NCI-H1436 (cell line): ENCODE measurements around the gene CREM.
A peak's percentile ranks its signal among the peaks of the same experiment; 100 is the strongest.
"Not testable (repeated sequence)": the region's sequence is repeated elsewhere in the genome, so short reads cannot be mapped to it uniquely, and the experiment has no call there.

ENCODE experiments used
- DNase-seq: peaks from one replicate; lab custom pipeline; 2025; lab: John Stamatoyannopoulos, UW

Gene CREM

DNA sequence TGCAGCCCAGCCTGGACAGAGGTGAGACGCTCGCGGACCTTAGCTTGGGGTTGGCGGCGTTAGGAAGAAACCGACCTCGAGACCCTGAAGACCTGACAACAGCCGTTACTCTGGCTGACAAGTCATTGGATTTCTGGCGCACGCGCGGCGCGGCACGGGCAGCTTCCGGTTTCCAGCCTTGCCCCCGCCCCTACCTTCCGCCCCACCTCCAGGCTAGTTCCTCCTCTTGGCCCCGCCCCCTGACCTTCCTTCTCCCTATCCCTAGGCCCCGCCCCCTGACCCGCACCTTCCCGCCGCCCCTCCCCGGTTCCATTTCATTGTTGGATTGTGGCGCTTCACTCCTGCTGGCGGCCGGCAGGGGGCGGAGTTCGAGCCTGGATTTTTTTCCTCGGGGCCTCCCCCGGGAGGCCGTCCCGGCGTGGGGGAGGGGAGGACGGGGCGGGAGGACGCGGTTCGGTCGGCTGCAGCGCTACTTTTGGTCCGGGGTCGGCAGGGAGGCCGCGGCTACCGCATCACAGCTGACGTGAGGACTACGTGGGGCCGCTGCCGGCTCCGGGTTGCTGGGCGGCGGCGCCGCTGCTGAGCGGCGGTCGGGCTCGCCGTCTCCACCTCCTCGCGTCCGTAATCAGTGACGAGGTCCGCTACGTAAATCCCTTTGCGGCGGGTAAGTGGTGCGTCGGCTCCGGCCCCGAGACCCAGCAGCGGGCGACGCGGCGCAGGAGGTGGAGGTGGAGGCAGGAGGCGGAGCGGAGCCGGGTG is at the start of gene CREM:
Gene CREM, plus strand, starts transcription at position 317 of the 759 bp plus-strand sequence. CDS start 10,990 bp downstream, outside the sequence.
- peak; percentile 99 for DNase-seq

GRCh38 chr10:35079265-35079664 is 47.4 kb upstream of the CREM start:
- no peak for DNase-seq

DNA sequence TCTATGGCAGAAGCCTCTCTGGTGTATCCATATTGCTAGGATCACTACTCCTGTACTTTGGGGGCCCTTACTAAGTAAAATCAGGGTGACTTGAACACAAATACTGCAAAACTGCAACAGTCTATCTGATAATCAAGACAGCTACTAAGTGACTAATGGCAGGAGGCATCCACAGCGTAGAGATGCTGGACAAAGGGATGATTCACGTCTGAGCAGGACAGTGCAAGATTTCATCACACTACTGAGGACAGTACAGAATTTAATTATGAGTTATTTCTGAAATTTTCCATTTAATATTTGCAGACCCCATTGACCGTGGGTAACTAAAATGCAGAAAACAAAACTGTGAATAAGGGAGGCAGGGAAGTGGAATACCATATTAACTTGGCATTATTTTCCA is 46.9 kb upstream of the CREM start:
- DNase-seq = no peak

- DNase-seq = not testable (repeated sequence)
Observed at GRCh38 chr10:35080261-35080660, 46.4 kb upstream of the CREM start.

- DNase-seq = no peak
Observed at GRCh38 chr10:35083242-35083641, 43.4 kb upstream of the CREM start.

- no peak for DNase-seq
Observed at GRCh38 chr10:35089611-35090161, 37.0 kb upstream of the CREM start.

DNA sequence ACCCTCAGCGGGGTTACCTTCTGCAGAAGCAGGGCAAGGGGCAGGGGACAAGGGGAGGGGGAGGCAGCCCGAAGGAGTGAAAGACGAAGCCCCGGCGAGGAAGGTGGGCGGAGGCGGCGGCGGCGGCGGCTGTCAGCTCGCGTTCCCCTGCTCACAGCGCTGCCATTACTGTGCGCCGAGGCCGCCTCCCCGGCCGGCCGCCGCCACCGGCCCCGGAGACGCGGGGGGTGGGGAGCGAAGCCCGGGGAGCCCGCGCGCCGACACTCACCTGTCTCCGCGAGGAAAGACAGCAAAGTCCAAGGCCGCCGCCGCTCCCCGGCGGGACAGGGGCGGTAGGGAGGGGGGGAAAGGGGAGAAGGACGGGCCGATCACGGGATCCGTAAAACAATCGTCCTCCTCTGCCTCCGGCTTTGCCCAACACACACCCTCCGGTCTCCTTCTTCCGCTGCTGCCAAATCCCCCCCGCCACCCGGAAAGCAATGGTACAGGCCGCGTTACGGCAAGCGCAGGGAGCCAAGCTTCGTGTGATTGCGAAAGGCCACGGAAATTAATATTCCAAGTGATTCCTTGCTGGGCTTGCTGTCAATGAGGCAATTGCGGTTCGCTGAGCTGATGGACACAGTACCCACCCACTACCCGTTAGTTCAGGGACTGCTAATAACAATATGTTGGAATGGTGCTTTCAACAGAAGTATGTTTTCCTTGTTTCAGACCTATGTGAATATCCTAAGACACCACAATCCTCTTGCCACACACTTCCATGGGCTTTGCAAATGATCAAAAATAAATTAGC is 36.3 kb upstream of the CREM start, which contains the start of gene CUL2:
Gene CUL2, minus strand, starts transcription at position 180 of the 793 bp plus-strand sequence. CDS start 19,024 bp downstream, outside the sequence.
- DNase-seq = peak; percentile 88

GRCh38 chr10:35091994-35092790 is 34.5 kb upstream of the CREM start:
- no peak for DNase-seq

- DNase-seq = no peak
Observed at GRCh38 chr10:35092851-35093250, 33.8 kb upstream of the CREM start.

DNA sequence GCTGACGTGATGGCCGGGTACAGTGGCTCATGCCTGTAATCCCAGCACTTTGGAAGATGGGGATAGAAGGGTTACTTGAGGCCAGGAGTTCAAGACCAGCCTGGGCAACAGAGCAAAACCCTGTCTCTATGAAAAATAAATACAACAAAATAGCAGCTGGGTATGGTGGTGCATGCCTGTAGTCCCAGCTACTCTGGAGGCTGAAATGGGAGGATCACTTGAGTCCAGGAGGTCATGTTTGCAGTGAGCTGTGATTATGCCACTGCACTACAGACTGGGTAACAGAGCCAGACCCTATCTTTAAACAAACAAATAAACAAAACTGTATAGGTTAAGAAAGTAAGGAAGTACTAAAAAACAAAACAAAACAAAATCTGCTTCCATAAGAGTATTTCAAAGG is 30.3 kb upstream of the CREM start:
- no peak for DNase-seq

GRCh38 chr10:35097510-35097909 is 29.1 kb upstream of the CREM start:
- DNase-seq = no peak

DNA sequence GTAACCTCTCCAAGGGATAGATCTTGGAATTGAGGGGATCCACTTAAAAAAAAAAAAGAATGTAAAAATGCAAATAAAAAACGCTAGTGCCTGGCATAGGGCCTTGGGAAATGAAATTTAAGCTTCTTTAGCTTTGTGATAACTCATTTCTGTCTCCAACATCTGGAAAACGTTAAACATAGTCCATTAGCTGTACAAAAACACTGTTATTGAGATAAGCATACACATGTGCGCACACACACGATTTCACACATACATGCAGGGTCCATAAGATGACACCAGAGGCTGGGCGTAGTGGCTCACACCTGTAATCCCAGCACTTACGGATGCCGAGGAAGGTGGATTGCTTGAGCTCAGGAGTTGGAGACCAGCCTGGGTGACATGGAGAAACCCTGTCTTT is 22.8 kb upstream of the CREM start:
- no peak for DNase-seq

DNA sequence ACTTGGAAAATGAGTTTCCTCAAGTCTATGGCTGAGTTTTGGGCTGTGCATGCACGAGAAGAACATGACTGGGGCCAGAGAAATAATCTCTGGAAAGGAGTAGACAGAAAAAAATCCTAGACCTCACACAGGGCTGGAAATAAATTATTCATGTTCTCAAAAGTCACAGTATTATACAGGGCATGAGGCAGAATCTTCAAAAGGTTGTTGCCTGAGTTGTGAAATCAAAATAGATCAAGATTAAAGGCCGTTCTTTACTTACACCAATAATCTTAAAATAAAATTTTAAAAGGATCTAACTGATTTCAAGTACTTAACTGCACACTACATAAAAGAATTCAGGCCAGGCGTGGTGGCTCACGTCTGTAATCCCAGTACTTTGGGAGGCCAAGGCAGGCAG is 14.1 kb upstream of the CREM start:
- DNase-seq = no peak

DNA sequence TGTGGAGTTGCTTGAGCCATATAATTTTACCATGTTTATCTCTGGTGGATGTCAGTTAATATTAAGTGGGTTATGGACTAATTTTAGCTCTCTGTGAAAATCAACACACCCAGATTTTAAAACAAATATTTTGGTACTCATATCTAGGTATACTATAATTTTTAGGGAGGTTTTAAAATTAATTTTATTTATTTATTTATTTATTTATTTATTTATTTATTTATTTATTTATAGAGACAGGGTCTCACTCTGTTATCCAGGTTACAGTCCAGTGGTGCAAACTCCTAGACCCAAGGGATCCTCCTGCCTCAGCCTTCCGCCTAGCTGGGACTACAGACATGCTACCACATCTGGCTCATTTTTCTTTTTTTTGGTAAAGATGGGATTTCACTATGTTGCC is 7.3 kb upstream of the CREM start:
- no peak for DNase-seq

- DNase-seq = no peak
Observed at GRCh38 chr10:35124540-35124939, 2.1 kb upstream of the CREM start.

DNA sequence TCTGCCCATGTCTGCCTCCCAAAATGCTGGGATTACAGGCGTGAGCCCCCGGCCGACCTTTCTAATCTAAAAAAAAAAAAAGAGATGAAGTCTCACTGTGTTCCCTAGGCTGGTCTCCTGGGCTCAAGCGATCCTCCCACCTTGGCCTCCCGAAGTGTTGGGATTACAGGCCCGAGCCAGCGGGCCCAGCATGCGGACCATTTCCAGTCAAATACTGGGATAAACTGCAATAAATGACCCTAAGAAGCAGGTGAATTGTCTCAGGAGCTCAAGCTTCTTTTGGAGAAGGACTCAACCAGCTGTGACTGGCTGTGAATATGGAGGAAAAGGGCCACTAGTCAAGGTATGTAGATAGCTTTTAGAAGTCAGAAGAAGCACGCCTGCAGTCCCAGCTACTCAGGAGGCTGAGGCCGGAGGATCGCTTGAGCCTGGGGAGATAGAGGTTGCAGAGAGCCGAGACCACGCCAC is 550 bp upstream of the CREM start:
- no peak for DNase-seq

DNA sequence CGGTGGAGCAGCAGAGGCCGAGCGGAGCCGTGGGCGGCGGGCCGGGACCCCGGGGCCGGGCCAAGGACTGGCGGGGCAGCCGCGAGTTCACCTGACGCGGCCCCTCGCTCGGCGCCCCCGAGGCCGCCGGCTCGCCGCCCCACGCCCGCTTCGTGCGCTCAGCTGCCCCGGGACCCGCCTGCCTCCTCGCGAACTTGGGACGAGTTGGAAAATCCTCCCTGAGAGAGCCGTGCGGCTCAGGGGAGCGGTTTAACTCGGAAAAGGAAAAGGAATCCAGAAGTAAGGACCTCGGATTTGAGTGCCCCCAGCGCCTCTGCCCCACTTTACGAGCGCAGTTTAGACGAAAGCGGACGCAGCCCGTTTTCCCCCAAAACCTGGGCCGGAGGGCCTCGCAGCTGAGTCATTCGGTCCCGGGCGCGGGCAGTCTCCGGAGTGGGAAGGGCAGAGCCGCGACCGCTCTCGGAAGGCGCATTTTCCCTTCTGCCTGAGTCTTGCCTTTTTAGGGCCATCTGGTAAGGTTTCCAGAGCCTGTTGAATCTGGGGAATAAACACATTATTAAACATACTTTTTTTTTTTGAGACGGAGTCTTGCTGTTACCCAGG is 744 bp downstream of the CREM start:
- peak; percentile 20 for DNase-seq

DNA sequence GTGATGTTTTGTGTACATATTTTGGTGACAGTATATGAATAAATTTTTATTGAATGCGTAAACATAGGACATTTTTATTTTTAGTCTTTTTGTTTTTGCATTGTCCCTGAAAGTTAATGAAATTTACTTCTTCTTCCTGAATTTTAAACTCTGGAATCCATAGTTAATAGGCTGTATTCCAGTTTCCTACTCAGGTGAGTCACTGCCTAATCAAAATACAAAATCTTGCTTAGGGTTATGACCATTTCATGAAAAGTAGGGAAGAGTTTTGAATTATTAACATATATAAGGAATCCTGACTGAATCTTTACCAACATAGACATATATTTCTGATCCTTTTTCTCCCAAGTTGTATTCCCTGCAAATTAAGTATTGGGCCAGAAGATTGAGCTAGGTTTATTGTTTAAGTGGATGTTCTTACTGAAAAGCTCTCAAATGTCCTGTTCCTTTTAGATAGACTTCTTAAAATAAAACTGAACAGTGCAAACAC is 2.6 kb downstream of the CREM start:
- no peak for DNase-seq

DNA sequence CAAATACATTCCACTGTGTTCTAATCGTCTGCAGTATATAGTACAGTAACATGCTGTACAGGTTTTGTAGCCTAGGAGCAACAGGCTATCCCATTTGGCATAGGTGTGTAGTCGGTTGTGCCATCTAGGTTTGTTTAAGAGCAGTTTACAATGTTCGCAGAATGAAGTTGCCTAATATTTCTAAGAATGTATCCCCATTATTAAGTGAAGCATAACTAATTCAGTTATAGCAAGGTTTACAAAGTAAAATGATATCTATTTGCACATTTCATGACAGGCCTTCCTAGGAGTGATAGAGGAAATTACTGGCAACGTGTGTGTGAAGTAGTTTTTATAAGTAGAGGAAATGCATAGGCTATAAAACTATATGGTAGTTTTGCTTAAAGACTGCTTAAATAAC is 4.0 kb downstream of the CREM start:
- no peak for DNase-seq

GRCh38 chr10:35132727-35133126 is 6.1 kb downstream of the CREM start:
- DNase-seq = no peak

GRCh38 chr10:35133586-35133985 is 6.9 kb downstream of the CREM start:
- no peak for DNase-seq
